ENCODE data around the gene CLDN17.

CLDN17 gene

GRCh38 chr21:30116479-30116878, 50.1 kb downstream of the CLDN17 start:
- no peak for DNase-seq
